ENCODE data around the gene FAM124B.

Gene FAM124B

GRCh38 chr2:224345492-224345891, 56.4 kb downstream of the FAM124B start:
- no peak for ATAC-seq
- H3K4me3 Mint-ChIP-seq, result no peak overlapping the region

GRCh38 chr2:224343226-224343625, 58.7 kb downstream of the FAM124B start:
- Mint-ChIP-seq H3K9me3 (no peaks in the 10 kb centered on the region), H3K4me1 (no peaks in the 10 kb centered on the region)

More at GRCh38 chr2:224345492-224345891, 56.4 kb downstream of the FAM124B start:
- H3K4me1 Mint-ChIP-seq, result no peaks in the 10 kb centered on the region
- H3K27ac Mint-ChIP-seq, result no peak overlapping the region
- H3K27me3 Mint-ChIP-seq, result peaks cover 8% of the 10 kb centered on the region
- DNase-seq, result no peak
- H3K9me3 Mint-ChIP-seq, result no peaks in the 10 kb centered on the region

GRCh38 chr2:224335991-224336390, 65.9 kb downstream of the FAM124B start:
- no peak for ATAC-seq
- Mint-ChIP-seq H3K27me3 (peaks cover 6% of the 10 kb centered on the region), H3K27ac (no peak overlapping the region), H3K4me3 (no peak overlapping the region), H3K4me1 (no peaks in the 10 kb centered on the region), H3K9me3 (no peaks in the 10 kb centered on the region)
- DNase-seq, result no peak

More at GRCh38 chr2:224343226-224343625, 58.7 kb downstream of the FAM124B start:
- DNase-seq, result no peak
- Mint-ChIP-seq H3K4me3 (no peak overlapping the region), H3K27me3 (peaks cover 1% of the 10 kb centered on the region), H3K27ac (no peak overlapping the region)
- ATAC-seq, result no peak

DNA sequence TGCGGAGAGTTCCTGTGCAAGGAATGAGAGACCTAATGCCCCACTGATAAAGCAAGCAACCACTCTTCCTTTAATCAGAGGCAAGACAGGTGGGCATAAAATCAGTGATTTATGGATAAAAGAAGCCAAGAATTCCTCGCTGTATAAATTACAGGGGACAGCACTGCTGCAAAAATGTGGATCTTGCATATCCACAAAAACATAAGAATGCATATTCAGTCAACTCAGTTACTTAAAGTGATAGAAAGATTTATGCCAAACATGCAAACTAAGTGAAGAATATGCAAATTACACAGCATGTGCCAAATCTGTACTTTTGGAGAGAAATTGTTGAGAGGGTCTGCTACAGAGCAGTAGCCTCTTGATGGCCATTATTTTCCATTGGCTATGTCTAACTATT, 67.2 kb downstream of the FAM124B start:
- ATAC-seq (no peak), DNase-seq (no peak)
- Mint-ChIP-seq H3K9me3 (no peaks in the 10 kb centered on the region), H3K27ac (no peak overlapping the region), H3K4me3 (no peak overlapping the region), H3K4me1 (no peaks in the 10 kb centered on the region), H3K27me3 (peaks cover 6% of the 10 kb centered on the region)

GRCh38 chr2:224333726-224334482, 68.0 kb downstream of the FAM124B start:
- Mint-ChIP-seq H3K27ac (no peak overlapping the region), H3K27me3 (peaks cover 9% of the 10 kb centered on the region), H3K4me1 (no peaks in the 10 kb centered on the region), H3K9me3 (no peaks in the 10 kb centered on the region), H3K4me3 (no peak overlapping the region)
- no peak for DNase-seq
- no peak for ATAC-seq

DNA sequence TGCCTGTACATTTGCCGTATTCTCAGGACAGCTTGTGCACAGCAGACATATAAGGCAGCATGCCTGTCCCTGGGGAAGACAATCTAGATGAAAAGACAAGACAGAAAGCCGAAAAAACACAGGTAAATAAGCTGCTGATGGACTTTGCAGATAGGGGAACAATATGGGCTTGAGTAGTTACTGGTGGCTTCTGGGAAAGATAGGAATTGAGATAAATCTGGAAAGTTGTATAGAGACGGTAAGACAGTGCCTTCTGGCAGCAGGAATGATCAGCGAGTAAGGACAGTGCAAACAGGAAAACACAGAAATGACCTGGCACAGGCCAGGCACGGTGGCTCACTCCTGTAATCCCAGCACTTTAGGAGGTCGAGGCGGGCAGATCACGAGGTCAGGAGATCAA, 70.2 kb downstream of the FAM124B start:
- H3K4me3 Mint-ChIP-seq, result no peak overlapping the region
- no peak for DNase-seq
- no peaks in the 10 kb centered on the region for H3K9me3 Mint-ChIP-seq
- no peak for ATAC-seq
- H3K27ac Mint-ChIP-seq, result no peak overlapping the region
- H3K4me1 Mint-ChIP-seq, result no peaks in the 10 kb centered on the region
- H3K27me3 Mint-ChIP-seq, result peaks cover 29% of the 10 kb centered on the region

DNA sequence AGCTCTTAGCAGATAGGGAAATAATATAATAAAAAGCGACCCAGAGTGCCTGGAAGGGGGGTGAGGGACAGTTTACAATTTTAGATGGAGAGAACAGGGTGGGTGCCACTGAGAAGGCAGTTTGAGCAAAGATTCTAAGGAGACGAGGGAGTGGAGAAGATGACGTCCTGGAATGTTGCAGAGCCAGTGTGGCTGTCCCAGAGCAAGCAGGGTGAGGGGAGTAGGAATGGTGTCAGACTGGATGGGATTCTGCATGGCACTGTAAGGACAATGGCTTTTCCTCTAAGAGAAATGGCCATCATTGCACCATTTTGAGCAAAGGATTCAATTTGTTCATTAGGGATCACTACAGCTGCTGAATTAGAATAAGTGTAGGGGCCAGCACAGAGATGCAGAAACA, 73.1 kb downstream of the FAM124B start:
- Mint-ChIP-seq H3K9me3 (no peaks in the 10 kb centered on the region), H3K27ac (peak overlapping the region in 1 of 2 donors; percentile 63), H3K4me1 (no peaks in the 10 kb centered on the region), H3K27me3 (peaks cover 29% of the 10 kb centered on the region), H3K4me3 (no peak overlapping the region)
- DNase-seq, result no peak
- no peak for ATAC-seq

Data from stimulated activated naive CD8-positive, alpha-beta T cell treated with anti-CD3 and anti-CD28 coated beads, Interleukin-15, amount 100 ng/mL, for 72 hours (primary cell).